ENCODE measurements around the gene NXF3.

NXF3 gene

GRCh38 chrX:103101299-103102042 is 8.5 kb upstream of the NXF3 start:
- Mint-ChIP-seq H3K9me3 (peaks cover 7% of the 10 kb centered on the region), H3K36me3 (ENCODE audit: low read depth) (no peaks in the 10 kb centered on the region), H3K4me1 (peaks cover 6% of the 10 kb centered on the region), H3K27me3 (ENCODE audit: low read depth) (no peaks in the 10 kb centered on the region), H3K27ac (peak overlapping the region in 1 of 3 experiments; percentile 61), H3K4me3 (no peak overlapping the region)
- TF ChIP-seq CTCF (IDR thresholded peaks at IDR 0.05; ENCODE audit: unreplicated experiment in 3 of 3) = no peak

GRCh38 chrX:103100484-103100883 is 7.5 kb upstream of the NXF3 start:
- no peak for TF ChIP-seq CTCF (IDR thresholded peaks at IDR 0.05; ENCODE audit: unreplicated experiment in 3 of 3)
- no peak overlapping the region for H3K4me3 Mint-ChIP-seq
- H3K9me3 Mint-ChIP-seq = peaks cover 4% of the 10 kb centered on the region
- peaks cover 6% of the 10 kb centered on the region for H3K4me1 Mint-ChIP-seq
- H3K27ac Mint-ChIP-seq = no peak overlapping the region
- H3K36me3 Mint-ChIP-seq (ENCODE audit: low read depth) = no peaks in the 10 kb centered on the region
- H3K27me3 Mint-ChIP-seq (ENCODE audit: low read depth) = no peaks in the 10 kb centered on the region

DNA sequence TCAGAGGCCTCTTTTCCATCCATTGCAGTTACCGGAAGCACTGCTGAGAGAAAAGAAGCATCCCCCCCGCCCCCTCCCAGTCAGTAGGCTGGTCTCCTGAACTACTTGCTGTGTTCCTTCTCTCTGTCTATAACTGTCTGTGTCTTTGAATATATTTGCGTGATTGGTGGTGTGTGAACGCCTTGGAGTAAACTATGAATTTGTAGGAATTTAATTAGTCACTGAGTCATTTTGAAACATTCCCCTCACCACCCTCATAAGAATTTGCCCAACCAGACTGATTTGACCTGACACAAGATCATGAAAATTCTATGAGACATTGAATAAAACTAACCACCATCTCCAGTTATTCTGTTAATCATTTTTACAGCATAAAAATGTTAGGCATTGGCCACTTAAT is 6.7 kb upstream of the NXF3 start:
- H3K27ac Mint-ChIP-seq = no peak overlapping the region
- TF ChIP-seq CTCF (IDR thresholded peaks at IDR 0.05; ENCODE audit: unreplicated experiment in 3 of 3) = no peak
- peaks cover 6% of the 10 kb centered on the region for H3K4me1 Mint-ChIP-seq
- H3K4me3 Mint-ChIP-seq = no peak overlapping the region
- peaks cover 4% of the 10 kb centered on the region for H3K9me3 Mint-ChIP-seq
- no peaks in the 10 kb centered on the region for H3K36me3 Mint-ChIP-seq (ENCODE audit: low read depth)
- H3K27me3 Mint-ChIP-seq (ENCODE audit: low read depth) = no peaks in the 10 kb centered on the region

DNA sequence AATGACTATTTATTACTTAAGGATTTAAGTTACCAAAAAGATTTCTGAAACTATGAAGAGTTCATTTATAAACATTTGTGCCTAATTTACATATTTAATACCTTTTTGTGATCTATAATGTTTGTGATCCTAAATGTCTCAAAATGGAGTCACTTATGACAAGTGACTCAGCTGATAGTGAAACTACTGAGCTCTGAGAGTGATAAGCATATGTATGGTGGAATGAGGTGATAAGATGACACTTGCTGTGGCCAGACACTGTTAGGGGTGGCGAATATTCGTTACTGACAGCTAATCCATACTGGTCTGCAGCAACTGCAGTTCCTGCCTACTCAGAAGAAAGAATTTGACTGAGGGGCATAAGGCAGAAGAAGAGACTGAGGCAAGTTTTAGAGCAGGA is 5.5 kb upstream of the NXF3 start:
- H3K27me3 Mint-ChIP-seq (ENCODE audit: low read depth) = no peaks in the 10 kb centered on the region
- H3K4me3 Mint-ChIP-seq = no peak overlapping the region
- no peak overlapping the region for H3K27ac Mint-ChIP-seq
- no peaks in the 10 kb centered on the region for H3K36me3 Mint-ChIP-seq (ENCODE audit: low read depth)
- TF ChIP-seq CTCF (IDR thresholded peaks at IDR 0.05; ENCODE audit: unreplicated experiment in 3 of 3) = no peak
- H3K9me3 Mint-ChIP-seq = peaks cover 4% of the 10 kb centered on the region
- peaks cover 6% of the 10 kb centered on the region for H3K4me1 Mint-ChIP-seq

GRCh38 chrX:103081051-103081450 is 11.9 kb downstream of the NXF3 start:
- no peak for TF ChIP-seq CTCF (IDR thresholded peaks at IDR 0.05; ENCODE audit: unreplicated experiment in 3 of 3)
- H3K27ac Mint-ChIP-seq = no peak overlapping the region
- peaks cover 5% of the 10 kb centered on the region for H3K27me3 Mint-ChIP-seq (ENCODE audit: low read depth)
- no peaks in the 10 kb centered on the region for H3K4me1 Mint-ChIP-seq
- peaks cover 8% of the 10 kb centered on the region for H3K9me3 Mint-ChIP-seq
- H3K36me3 Mint-ChIP-seq (ENCODE audit: low read depth) = no peaks in the 10 kb centered on the region
- H3K4me3 Mint-ChIP-seq = no peak overlapping the region

DNA sequence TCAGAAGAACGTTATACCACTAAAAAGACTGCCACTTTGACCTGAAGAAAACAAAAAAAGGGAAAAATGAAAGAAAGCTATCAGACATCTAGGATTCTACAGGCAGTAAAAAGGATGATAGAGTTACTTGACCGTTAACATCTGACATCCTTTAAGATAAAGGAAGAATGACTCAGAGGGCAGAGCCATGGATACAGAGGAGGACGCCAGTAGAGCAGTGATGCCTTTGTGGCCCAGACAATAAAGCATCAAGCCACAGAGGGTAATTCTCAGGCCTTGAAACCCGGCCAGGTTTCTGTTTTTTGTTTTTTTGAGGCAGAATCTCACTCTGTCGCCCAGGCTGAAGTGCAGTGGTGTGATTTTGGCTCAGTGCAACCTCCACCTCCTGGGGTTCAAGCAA is 19.5 kb downstream of the NXF3 start:
- Mint-ChIP-seq H3K4me1 (no peaks in the 10 kb centered on the region), H3K27ac (no peak overlapping the region), H3K9me3 (peaks cover 7% of the 10 kb centered on the region), H3K27me3 (ENCODE audit: low read depth) (peaks cover 2% of the 10 kb centered on the region), H3K4me3 (no peak overlapping the region), H3K36me3 (ENCODE audit: low read depth) (no peaks in the 10 kb centered on the region)
- no peak for TF ChIP-seq CTCF (IDR thresholded peaks at IDR 0.05; ENCODE audit: unreplicated experiment in 3 of 3)
